Raji (cell line): ENCODE data around the gene STX1A.
A peak's percentile ranks its signal among the peaks of the same experiment; 100 is the strongest.

Source experiments
- POLR2A ChIP-seq: IDR thresholded peaks from 2 replicates; pipeline ENCODE4 v1.6.1; 2011; ENCODE audit warnings: low read depth, low read length, control low read depth; ENCODE audit not compliant: insufficient read depth

STX1A gene

DNA sequence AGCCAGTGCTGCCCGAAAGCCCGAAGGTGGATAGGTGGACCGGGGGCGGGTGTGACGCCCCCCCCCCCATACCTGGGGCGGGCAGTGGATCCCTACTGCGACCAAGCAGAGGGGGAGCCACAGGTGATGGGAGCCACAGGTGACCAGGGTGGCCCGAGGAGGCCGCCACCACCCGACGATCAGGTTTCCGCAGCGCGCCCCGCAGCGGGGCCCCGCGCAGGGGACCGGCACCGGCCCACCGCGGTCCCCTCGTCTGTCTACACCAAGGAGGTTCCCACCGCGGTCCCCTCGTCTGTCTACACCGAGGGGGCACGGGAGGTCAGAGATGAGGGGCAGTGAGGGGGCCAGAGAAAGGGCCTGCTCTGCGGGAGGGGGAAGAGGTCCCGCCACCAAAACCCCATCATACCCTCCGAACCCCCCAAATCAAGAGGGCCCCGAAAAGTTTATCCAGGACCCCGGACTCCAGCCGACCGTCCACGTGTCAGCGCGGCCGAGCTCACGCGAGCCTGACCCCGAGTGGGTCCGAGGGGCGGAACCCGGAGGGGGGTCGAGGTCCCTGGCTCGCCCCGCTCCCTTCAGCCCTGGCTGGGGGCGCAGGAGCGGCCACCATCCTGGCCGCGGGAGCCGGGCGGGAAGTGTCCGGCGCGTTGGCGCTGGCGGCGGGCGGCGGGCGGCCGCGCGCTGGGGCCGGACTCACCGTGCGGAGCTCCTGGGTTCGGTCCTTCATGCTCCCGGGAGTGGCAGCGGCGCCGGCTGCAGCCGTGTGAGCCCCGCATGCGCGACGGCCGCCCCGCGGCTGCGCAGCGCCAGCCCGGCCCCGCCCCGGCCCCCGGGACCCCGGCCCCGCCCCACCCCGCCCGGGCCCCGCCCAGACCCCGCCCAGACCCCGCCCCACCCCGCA is at the start of gene STX1A:
Gene STX1A (minus strand): TSS at position 765 of the 901 bp plus-strand sequence. CDS start 38 bp downstream, at position 727.
- peak; percentile 57 for TF ChIP-seq POLR2A

DNA sequence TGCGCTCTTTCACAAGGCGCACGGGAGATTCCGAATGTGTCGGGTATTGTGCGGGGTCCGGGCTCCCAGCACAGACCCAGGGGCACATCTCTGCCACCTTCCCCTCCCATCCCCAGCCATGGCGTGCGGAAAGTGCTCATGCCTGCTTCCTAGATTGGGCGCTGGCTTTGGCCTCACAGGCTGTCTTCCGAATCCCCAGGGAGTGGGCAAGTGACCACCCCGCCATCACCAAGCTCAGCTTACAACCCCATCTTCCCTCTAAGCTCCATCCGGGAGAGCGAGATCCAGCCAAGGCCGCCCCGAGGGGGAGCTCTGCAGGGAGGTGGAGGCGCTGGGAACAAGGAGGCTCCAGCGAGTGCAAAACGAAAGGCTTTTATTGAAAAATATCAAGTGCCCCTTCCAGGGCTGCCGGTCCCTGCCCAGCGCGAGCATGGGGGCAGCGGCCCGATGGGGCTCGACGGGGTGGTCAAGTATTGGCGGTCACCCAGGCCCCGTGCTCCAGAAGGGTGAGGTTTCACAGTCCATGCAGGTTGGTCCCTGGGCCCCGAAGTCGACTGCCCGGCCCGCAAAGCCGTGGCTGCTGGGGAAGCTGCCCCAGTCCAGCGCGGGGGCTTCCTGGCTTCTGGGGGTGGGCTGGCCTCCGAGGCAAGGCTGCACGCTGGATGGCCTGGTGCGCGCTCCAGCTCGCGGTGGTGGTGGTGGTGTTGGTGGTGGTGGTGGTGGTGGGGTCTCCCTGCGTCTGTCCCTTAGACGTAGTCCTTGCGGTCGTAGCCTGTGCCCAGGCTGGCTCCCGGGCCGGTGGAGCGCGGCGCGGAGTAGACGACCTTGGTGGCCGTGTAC is 49.4 kb upstream of the STX1A start:
- TF ChIP-seq POLR2A, result no peak

DNA sequence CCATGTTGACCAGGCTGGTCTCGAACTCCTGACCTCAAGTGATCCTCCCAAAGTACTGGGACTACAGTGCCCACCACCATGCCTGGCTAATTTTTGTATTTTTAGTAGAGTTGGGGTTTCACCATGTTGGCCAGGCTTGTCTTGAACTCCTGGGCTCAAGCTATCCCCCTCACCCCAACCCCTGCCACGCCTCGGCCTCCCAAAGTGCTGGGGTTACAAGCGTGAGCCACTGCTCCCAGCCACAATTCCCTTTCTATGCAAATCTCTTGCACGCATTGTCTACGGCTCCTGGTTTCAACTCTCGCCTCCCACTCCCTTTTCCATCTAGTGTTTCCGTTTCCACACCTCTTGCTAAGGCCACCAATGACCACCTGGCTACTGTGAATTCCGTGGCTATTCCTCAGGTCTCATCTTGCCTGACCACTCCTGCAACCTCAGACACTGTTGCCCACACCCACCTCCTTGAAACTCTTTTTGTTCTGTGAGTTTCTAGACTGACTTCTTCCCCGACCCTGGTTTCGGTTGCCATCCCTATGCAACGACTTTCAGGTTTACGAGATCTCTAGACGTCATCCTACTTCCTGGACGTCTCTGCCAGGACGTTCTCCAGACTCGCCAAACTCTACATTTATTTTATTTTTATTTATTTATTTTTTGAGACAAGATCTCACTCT is 47.2 kb upstream of the STX1A start:
- TF ChIP-seq POLR2A, result no peak

DNA sequence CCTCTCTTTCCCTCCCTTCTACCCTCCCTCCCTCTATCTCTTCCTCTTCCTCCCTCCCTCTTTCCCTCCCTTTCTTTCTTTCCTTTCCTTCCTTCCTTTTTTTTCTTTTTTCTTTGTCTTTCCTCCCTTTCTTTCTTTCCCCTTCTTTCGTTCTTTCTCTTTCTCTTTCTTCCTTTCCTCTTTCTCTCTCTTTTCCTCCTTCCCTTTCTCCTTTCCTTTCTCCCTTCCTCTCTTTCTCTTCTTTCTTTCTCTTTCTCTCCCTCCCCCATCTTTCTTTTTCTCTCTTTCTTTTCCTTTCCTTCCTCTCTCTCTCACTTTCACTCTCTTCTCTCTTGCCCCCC is 43.2 kb upstream of the STX1A start:
- TF ChIP-seq POLR2A, result no peak

DNA sequence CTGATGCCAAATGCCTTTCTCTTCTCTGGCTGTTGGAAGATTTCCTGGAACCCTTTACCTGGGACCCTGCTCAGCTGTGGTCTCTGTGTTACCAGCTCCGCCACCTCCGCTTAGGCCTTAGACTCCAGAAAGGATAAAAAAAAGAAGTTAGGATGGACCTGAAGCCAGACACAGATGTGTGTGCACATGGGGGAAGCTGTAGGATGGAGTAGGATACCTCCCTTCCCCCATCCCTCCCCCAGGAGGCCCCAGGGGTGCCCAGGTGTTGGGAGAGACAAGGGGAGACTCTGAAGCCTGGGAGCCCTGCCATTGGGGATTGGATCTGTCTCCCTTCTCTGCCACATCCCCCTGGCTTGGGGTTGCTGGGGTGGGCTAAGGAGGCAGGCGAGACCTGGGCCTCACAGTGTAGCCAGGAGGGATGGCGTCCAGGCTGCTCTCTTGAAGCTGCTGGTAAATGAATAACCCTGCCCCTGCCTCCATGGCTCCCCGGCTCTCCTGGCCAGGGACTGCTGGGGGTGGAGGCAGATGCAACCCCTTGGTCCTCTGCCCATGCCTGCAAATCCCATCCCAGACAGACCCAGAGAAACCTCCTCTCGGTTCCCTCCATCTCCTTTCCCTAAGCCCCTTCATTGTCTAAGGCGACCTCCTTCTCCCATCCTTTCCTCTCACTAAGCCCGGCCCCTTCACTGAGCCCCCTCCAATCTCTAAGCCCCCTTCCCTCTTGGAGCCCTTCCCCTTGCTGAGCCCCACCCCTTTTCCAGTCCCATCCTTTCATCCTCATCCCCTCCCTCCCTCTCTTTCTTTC is 42.6 kb upstream of the STX1A start:
- TF ChIP-seq POLR2A, result no peak

DNA sequence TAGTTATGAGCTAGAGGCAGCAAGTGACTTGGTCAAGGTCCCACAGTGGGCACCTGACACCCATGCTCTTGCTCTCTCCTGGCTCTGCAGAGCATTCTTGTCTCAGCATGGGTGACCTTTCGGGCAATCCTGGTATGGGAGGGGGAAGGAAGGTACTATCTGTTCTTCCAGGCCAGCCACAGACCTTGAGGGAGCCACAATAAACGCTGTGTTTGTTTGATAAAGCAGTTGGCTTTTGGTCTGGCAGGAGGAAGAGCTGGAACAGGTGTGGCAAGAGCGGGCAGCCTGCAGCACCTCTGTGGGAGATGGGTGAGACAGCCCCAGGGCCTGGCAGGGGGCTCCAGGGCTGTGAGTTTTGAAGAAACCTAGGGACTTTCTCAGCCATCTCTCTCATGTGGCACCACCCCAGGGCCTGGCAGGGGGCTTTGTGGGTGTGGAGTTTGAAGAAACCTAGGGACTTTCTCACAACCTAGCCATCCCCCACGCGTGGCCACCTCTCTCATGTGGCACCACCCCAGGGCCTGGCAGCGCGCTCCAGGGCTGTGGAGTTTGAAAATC is 39.2 kb upstream of the STX1A start:
- TF ChIP-seq POLR2A, result no peak

DNA sequence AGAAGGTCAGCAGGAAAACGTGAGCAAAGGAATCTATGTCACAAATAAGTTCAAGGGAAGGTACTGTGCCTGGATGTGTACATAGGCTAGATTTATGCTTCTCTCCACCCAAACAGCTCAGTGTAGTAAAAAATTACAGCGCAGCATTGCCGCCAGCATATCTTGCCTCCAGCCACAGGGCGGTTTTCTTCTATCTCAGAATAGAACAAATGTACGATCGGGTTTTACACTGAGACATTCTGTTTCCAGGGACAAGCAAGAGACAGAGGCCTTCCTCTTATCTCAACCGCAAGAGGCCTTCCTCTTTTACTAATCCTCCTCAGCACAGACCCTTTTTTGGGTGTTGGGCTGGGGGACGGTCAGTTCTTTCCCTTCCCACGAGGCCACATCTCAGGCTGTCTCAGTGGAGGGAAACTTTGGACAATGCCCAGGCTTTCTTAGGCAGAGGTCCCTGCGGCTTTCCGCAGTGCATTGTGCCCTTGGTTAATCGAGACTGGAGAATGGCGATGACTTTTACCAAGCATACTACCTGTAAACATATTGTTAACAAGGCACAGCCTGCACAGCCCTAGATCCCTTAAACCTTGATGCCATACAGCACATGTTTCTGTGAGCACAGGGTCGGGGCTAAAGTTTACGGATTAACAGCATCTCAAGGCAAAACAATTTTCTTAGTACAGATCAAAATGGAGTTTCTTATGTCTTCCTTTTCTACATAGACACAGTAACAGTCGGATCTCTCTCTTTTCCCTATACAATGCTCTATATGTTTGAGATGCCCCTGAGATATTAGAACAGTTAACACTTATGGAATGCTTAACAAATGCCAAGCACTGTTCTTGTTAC is 30.7 kb upstream of the STX1A start:
- TF ChIP-seq POLR2A, result no peak

DNA sequence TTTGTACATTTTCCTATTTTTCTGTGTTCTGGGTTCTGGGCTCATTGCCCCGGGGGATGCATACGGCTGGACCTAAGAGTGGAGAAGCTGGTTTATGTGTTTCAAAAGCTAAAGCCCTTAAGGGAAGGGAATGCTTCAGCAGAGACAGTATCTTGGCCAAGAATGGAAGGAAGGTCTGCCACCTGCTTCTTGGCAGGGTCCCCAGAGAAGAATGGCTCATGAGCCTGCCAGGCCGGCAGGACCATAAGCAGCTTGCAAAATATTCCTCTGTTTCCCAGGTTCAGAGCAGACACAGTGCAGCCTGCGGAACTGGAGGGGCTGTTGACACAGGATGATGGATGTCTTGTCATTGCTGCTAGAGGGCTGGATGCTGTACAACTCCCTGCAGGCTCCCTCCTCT is 26.9 kb upstream of the STX1A start:
- no peak for TF ChIP-seq POLR2A

DNA sequence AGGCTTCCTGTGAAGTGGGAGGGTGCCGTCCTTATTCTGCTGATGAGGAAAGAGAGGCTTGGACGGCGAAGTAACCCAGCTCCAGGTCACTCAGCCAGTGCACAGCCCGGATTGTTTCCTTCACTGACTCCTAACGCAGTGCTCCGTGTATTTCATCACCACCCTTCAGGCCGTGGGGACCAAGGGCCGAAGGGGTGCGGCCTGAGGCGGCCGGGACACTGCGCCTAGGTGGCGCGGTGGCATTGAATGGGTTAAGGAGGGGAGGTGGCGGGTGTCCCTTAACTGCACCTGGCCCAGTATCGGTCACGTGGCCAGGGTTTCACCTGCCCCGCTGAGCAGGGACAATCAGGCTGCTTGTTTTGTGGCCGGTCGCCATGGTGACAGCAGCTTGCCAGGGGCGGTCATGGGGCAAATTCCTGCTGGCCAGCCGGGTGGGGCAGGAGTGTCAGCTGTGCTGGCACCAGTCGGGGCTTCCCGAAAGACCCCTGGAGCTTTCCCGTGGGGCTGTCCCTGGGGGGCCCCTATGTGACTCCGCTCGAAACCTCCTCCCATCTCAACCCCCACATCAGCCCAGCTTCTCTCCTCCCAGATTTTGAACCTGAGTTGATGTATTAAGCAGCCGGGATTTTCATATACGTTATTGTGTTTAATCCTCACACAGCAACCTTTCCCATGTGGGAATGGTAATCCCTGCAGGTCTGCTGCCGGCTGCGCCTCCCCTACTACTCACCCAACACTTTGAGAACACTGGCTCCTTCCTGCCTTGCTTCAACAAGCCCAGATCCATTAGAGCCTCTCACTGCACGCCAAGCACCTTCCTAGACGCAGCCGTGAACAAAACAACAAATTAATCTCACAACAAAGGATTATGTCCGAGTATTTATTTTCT is 23.5 kb upstream of the STX1A start:
- TF ChIP-seq POLR2A, result no peak

DNA sequence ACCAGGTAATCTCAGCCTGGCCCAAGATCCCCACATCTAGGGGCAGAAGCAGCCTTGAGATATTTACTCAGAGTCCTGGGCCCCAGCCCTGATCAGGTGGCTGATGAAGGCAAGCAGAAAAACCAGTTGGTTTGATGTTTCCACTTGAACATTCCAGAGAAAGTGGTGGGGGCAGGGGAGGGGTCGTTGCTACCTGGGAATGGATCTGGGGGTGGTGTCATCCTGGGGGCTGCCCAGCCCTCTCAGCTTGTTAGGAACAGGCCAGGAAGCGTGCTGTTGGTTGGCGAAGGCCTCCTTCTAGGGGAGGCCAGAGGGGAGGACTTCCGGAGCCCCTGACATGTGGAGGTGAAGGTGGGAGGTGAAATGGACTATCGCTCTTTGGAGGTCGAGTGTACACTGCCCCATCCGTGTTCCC is 22.9 kb upstream of the STX1A start:
- TF ChIP-seq POLR2A, result no peak

DNA sequence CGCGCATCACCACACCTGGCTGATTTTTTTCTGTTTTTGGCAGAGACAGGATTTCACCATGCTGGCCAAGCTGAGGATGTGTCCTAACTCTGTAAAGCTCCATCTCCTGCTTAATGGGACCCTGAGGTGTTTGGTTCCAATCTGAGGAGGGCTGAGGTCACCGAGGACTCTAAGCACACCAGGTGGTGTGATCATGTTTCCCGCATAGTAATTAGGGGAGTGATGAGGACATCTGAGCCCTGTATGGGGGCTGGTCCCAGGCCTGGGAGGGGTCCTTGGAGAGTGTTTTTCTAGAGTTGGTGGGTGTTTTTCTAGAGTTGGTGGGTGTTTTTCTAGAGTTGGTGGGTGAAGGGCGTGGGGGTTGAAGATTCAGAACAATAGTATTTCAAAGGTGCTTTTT is 22.1 kb upstream of the STX1A start:
- TF ChIP-seq POLR2A, result no peak

DNA sequence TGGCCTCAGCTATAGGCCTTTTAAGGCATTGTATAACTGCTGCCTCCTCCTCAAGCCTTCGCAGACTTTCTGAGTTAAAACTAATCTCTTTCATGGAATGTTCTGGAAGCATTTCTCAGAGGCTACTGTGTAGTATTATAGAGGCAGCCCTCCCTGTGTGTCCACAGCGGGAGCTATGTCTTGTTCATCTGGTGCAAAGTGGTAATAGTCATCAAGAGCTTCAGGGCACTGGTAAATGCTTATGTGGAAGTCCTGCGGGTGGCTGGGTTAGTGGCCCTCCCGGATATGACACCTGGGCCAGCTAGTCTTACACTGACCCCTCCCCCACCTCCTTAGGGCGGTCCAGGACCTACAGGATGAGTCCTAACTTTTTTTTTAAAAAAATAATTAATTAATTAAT is 21.3 kb upstream of the STX1A start:
- TF ChIP-seq POLR2A, result no peak

DNA sequence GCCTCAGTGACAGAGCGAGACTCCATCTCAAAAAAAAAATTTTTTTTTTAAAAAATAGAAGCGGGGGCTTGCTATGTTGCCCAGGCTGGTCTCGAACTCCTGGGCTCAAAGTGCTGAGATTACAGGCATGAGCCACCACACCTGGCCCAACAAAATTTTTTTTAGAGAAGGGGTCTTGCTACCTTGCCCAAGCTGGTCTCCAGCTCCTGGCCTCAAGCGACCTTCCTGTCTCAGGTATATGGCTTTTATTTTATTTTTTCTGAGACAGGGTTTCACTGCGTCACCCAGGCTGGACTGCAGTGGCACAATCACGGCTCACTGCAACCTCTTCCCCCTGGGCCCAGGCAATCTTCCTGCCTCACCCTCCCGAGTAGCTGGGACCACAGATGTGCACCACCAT is 20.7 kb upstream of the STX1A start:
- no peak for TF ChIP-seq POLR2A
